OCI-LY3 (cell line): ENCODE results near the gene ZDBF2.

Experiments used
- H2AFZ ChIP-seq: fragments of 200-600, 300-600 bp; shearing (Covaris generic); 2 replicates; pipeline ENCODE4 v1.6.0; 2014; ENCODE audit warnings: antibody characterized with exemption, low read depth, low read length
- H3K27ac ChIP-seq: fragments of 200-600, 300-600 bp; sonication (generic); 2 replicates; pipeline ENCODE4 v1.5.1; 2014; ENCODE audit warnings: mild to moderate bottlenecking, low read length, moderate library complexity, mixed read lengths
- H3K27me3 ChIP-seq: fragments of 200-600, 300-600 bp; sonication (generic); 2 replicates; pipeline ENCODE4 v1.6.1; 2014; ENCODE audit warnings: low read depth, low read length, mixed read lengths
- H3K36me3 ChIP-seq: fragments of 200-600, 300-600 bp; sonication (generic); replicated peaks from 2 replicates; pipeline ENCODE3; 2014; ENCODE audit warnings: low read depth, low read length, mixed read lengths
- H3K4me1 ChIP-seq: fragments of 300-600, 200-600 bp; sonication (generic); 2 replicates; pipeline ENCODE4 v1.6.1; 2014; ENCODE audit warnings: low read length, mixed read lengths
- H3K4me2 ChIP-seq: fragments of 200-600, 300-600 bp; sonication (generic); 2 replicates; pipeline ENCODE4 v1.6.1; 2014; ENCODE audit warnings: low read length, mixed read lengths
- H3K4me3 ChIP-seq: fragments of 300-600, 200-600 bp; sonication (generic); 2 replicates; pipeline ENCODE4 v1.5.1; 2014; ENCODE audit warnings: antibody characterized with exemption, mild to moderate bottlenecking, low read length, moderate library complexity
- H3K79me2 ChIP-seq: fragments of 300-600, 200-600 bp; shearing (Covaris generic); 2 replicates; pipeline ENCODE4 v1.6.1; 2014; ENCODE audit warnings: mild to moderate bottlenecking, low read length, mixed read lengths
- H3K9ac ChIP-seq: fragments of 300-600, 200-600 bp; shearing (Covaris generic); 2 replicates; pipeline ENCODE4 v1.6.0; 2014; ENCODE audit warnings: mild to moderate bottlenecking, low read length, moderate library complexity
- H3K9me3 ChIP-seq: fragments of 200-600, 300-600 bp; shearing (Covaris generic); 2 replicates; pipeline ENCODE4 v1.6.1; 2014; ENCODE audit warnings: low read length, mixed read lengths; ENCODE audit not compliant: insufficient read depth
- H4K20me1 ChIP-seq: fragments of 200-600, 300-600 bp; sonication (generic); 2 replicates; pipeline ENCODE4 v1.6.1; 2016; ENCODE audit warnings: low read length, mixed read lengths; ENCODE audit not compliant: insufficient read depth
- CTCF ChIP-seq: fragments of 200-600, 300-600 bp; sonication (generic); IDR thresholded peaks from 2 replicates; pipeline ENCODE4 v1.5.1; 2014; ENCODE audit warnings: antibody characterized with exemption, low read length, low read depth
- EZH2phosphoT487 ChIP-seq: fragments of 200-600 bp; shearing (Covaris generic); IDR thresholded peaks from 2 replicates; pipeline ENCODE4 v1.6.1; 2018; ENCODE audit warnings: antibody characterized with exemption, mixed run types, low read depth

ZDBF2 gene

GRCh38 chr2:206230060-206230762 is 44.3 kb upstream of the ZDBF2 start:
- Histone ChIP-seq H3K79me2 (no peaks in the 10 kb centered on the region), H3K9me3 (0 out of 2 replicates have a peak, but pooled peaks cover 4% of the 10 kb centered on the region), H2AFZ (no peak overlapping the region), H3K27me3 (peaks cover 4% of the 10 kb centered on the region; the same call in 1 of the 2 replicates), H3K4me3 (no peak overlapping the region), H3K9ac (no peak overlapping the region), H3K36me3 (no peaks in the 10 kb centered on the region), H4K20me1 (no peaks in the 10 kb centered on the region), H3K27ac (no peak overlapping the region), H3K4me1 (peaks cover 7% of the 10 kb centered on the region), H3K4me2 (no peak overlapping the region)
- no peak for TF ChIP-seq EZH2phosphoT487
- TF ChIP-seq CTCF = no peak

GRCh38 chr2:206231669-206232286 is 42.7 kb upstream of the ZDBF2 start:
- no peak for TF ChIP-seq CTCF
- no peak for TF ChIP-seq EZH2phosphoT487

GRCh38 chr2:206232287-206233035 is 42.0 kb upstream of the ZDBF2 start:
- Histone ChIP-seq H3K4me2 (no peak overlapping the region), H3K4me3 (no peak overlapping the region), H3K9me3 (0 out of 2 replicates have a peak, but pooled peaks cover 1% of the 10 kb centered on the region), H3K4me1 (no peaks in the 10 kb centered on the region), H4K20me1 (no peaks in the 10 kb centered on the region), H3K79me2 (no peaks in the 10 kb centered on the region), H2AFZ (no peak overlapping the region), H3K27ac (no peak overlapping the region), H3K36me3 (no peaks in the 10 kb centered on the region), H3K27me3 (peaks cover 4% of the 10 kb centered on the region; the same call in 1 of the 2 replicates), H3K9ac (no peak overlapping the region)
- TF ChIP-seq EZH2phosphoT487 = no peak
- no peak for TF ChIP-seq CTCF

More at GRCh38 chr2:206231669-206232286, 42.7 kb upstream of the ZDBF2 start:
- H3K4me2 ChIP-seq = no peak overlapping the region
- no peaks in the 10 kb centered on the region for H3K36me3 ChIP-seq
- H2AFZ ChIP-seq = no peak overlapping the region
- H4K20me1 ChIP-seq = no peaks in the 10 kb centered on the region
- H3K27ac ChIP-seq = no peak overlapping the region
- no peak overlapping the region for H3K4me3 ChIP-seq
- 0 out of 2 replicates have a peak, but pooled peaks cover 4% of the 10 kb centered on the region for H3K9me3 ChIP-seq
- no peaks in the 10 kb centered on the region for H3K79me2 ChIP-seq
- peaks cover 4% of the 10 kb centered on the region; the same call in 1 of the 2 replicates for H3K27me3 ChIP-seq
- no peak overlapping the region for H3K9ac ChIP-seq
- H3K4me1 ChIP-seq = no peaks in the 10 kb centered on the region

- no peaks in the 10 kb centered on the region for H3K9me3 ChIP-seq
- H4K20me1 ChIP-seq = no peaks in the 10 kb centered on the region
- H3K27ac ChIP-seq = no peak overlapping the region
- H3K4me2 ChIP-seq = no peak overlapping the region
- H3K27me3 ChIP-seq = no peaks in the 10 kb centered on the region
- no peak overlapping the region for H2AFZ ChIP-seq
- TF ChIP-seq CTCF (no peak), EZH2phosphoT487 (no peak)
- H3K79me2 ChIP-seq = no peaks in the 10 kb centered on the region
- no peak overlapping the region for H3K4me3 ChIP-seq
- H3K9ac ChIP-seq = no peak overlapping the region
- H3K4me1 ChIP-seq = no peaks in the 10 kb centered on the region
- no peaks in the 10 kb centered on the region for H3K36me3 ChIP-seq
Observed at GRCh38 chr2:206239157-206239556, 35.3 kb upstream of the ZDBF2 start.
